GM12892 (cell line): ENCODE results near the gene ADAMTSL4.

Experiments
- POLR2A ChIP-seq: IDR thresholded peaks from 2 replicates; pipeline ENCODE4 v1.6.1; 2011; ENCODE audit warnings: low read depth, low read length, control low read depth
- POLR2AphosphoS5 ChIP-seq: IDR thresholded peaks from 2 replicates; pipeline ENCODE4 v1.6.1; 2011; ENCODE audit warnings: low read depth, low read length, control low read depth
- TAF1 ChIP-seq: IDR thresholded peaks from 2 replicates; pipeline ENCODE4 v1.6.1; 2011; ENCODE audit warnings: low read depth, mild to moderate bottlenecking, control low read depth, low read length, borderline replicate concordance

DNA sequence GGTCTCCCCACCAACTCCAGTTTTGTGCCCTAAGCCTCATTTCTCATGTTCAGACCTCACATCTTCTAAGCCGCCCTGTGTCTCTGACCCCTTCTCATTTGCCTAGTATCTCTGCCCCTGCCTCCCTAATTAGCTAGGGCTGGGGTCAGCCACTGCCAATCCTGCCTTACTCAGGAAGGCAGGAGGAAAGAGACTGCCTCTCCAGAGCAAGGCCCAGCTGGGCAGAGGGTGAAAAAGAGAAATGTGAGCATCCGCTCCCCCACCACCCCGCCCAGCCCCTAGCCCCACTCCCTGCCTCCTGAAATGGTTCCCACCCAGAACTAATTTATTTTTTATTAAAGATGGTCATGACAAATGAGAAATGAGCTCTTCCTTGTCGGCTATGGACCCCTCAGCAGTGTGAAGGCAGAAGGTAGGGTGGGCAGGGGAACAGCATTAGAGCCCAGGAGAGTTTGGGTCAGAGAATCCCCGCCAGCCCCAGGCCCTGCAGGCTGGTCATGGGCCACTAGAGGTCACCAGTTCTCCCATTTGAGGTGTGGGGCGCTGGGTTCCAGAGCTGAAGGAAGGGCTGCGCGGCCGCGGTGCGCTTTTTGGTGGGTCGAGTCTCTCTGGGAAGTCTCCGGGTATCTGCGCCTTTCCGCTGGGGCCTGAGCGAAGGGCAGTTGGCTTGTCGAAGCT is 11.5 kb downstream of the ADAMTSL4 start:
- TF ChIP-seq POLR2AphosphoS5 (peak; percentile 21; the same call in 1 of the 2 replicates), POLR2A (no peak), TAF1 (no peak)
